ENCODE data around the gene DDX31. TPM values are rescaled to one million over a fixed set of nuclear protein-coding genes. Genes with fewer than 3 reads are reported as not detected.
A peak's percentile ranks its signal among the peaks of the same experiment; 100 is the strongest.

The DDX31 gene
- total RNA-seq, 1 experiment from 2014 or later = 26.2 TPM

- no peak for TF ChIP-seq ZNF138 (CRISPR knock-in tag; conservative IDR thresholded peaks at IDR 0.05)
- TF ChIP-seq NFE2L1 (CRISPR knock-in tag; IDR thresholded peaks at IDR 0.05) = no peak
- no peak for TF ChIP-seq ZNF416 (CRISPR knock-in tag; IDR thresholded peaks at IDR 0.05)
- TF ChIP-seq FOXP1 (CRISPR knock-in tag; IDR thresholded peaks at IDR 0.05; ENCODE audit: borderline replicate concordance) = peak; percentile 66; the same call in 1 of the 2 replicates
- no peak for TF ChIP-seq ZNF671 (CRISPR knock-in tag; IDR thresholded peaks at IDR 0.05)
- TF ChIP-seq CTCF (IDR thresholded peaks at IDR 0.05) = peak; percentile 75
- no peak for TF ChIP-seq SMAD4 (CRISPR knock-in tag; IDR thresholded peaks at IDR 0.05)
- no peak for TF ChIP-seq MLX (CRISPR knock-in tag; IDR thresholded peaks at IDR 0.05)
- TF ChIP-seq HMGA2 (CRISPR knock-in tag; IDR thresholded peaks at IDR 0.05) = no peak
- no peak for TF ChIP-seq GRHL2 (CRISPR knock-in tag; IDR thresholded peaks at IDR 0.05; ENCODE audit: insufficient replicate concordance, severe bottlenecking)
- TF ChIP-seq TEAD1 (CRISPR knock-in tag; IDR thresholded peaks at IDR 0.05) = no peak
- no peak for TF ChIP-seq CBFB (CRISPR knock-in tag; IDR thresholded peaks at IDR 0.05; ENCODE audit: low read depth)
- no peak for TF ChIP-seq JUN (CRISPR knock-in tag; IDR thresholded peaks at IDR 0.05)
- TF ChIP-seq SMAD3 (CRISPR knock-in tag; IDR thresholded peaks at IDR 0.05; ENCODE audit: borderline replicate concordance) = no peak
- no peak for TF ChIP-seq MXD4 (CRISPR knock-in tag; IDR thresholded peaks at IDR 0.05; ENCODE audit: borderline replicate concordance)
- TF ChIP-seq JAZF1 (CRISPR knock-in tag; IDR thresholded peaks at IDR 0.05) = no peak
- no peak for TF ChIP-seq TP53 (CRISPR knock-in tag; IDR thresholded peaks at IDR 0.05)
- peak; percentile 100 for TF ChIP-seq ZNF263 (CRISPR knock-in tag; IDR thresholded peaks at IDR 0.05; ENCODE audit: low read depth)
- no peak for TF ChIP-seq ZNF219 (CRISPR knock-in tag; IDR thresholded peaks at IDR 0.05; ENCODE audit: borderline replicate concordance)
- TF ChIP-seq ATF1 (CRISPR knock-in tag; IDR thresholded peaks at IDR 0.05) = no peak
- peak; percentile 91; the same call in 1 of the 2 replicates for TF ChIP-seq ELF4 (CRISPR knock-in tag; IDR thresholded peaks at IDR 0.05; ENCODE audit: low read depth)
- no peak for TF ChIP-seq FOXP4 (CRISPR knock-in tag; IDR thresholded peaks at IDR 0.05)
- TF ChIP-seq RORB (CRISPR knock-in tag; IDR thresholded peaks at IDR 0.05) = no peak
- TF ChIP-seq GTF2I (CRISPR knock-in tag; conservative IDR thresholded peaks at IDR 0.05) = no peak
- TF ChIP-seq ZNF512 (CRISPR knock-in tag; IDR thresholded peaks at IDR 0.05; ENCODE audit: borderline replicate concordance) = no peak
Measured at GRCh38 chr9:132575005-132575609, 94.7 kb downstream of the DDX31 start (continued).

Measured in WTC11 (cell line).